SHP77 treated with DMSO at 0.1 percent for 48 hours (cell line): ENCODE results near the gene ACVR2A.

ENCODE experiments used
- DNase-seq: peaks from one replicate; lab custom pipeline; 2025; lab: John Stamatoyannopoulos, UW

ACVR2A gene

DNA sequence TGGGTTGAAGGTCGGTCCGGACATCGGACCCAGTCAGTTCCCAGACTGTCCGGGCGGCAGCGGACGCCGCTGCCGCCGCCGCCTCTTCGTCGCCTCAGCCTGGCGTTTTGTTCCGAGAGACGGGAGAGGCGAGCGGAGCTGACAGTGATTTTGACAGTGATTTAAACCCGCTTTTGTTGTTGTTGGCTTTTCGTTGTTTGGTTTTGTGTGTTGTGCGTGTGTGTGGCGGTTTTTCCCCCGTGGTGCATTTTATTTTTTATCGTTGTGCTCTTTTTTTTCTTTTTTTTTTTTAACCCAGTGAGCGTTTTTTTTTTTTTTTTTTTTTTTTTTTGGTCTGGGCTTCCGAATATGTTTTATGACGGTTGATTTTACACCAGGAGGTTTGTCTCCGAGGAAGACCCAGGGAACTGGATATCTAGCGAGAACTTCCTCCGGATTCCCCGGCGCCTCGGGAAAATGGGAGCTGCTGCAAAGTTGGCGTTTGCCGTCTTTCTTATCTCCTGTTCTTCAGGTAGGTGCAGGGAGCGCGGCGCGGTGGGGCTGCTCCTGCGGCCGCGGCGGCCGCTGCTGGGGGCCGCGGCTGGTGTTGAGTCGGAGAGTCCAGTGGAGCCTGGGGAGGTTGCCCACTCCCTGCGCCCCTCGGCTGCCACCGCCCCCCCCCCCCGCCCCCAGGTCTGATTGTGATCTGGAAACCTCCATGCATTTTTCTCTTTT is at the start of gene ACVR2A:
TSS of gene ACVR2A (plus strand) at position 333 of the 714 bp plus-strand sequence. CDS start at position 457, 124 bp downstream.
- DNase-seq, result no peak

- no peak for DNase-seq
Observed at GRCh38 chr2:147800316-147800715, 44.5 kb upstream of the ACVR2A start.

GRCh38 chr2:147806846-147807245 is 38.0 kb upstream of the ACVR2A start:
- DNase-seq, result no peak

GRCh38 chr2:147808520-147808919 is 36.3 kb upstream of the ACVR2A start:
- no peak for DNase-seq

DNA sequence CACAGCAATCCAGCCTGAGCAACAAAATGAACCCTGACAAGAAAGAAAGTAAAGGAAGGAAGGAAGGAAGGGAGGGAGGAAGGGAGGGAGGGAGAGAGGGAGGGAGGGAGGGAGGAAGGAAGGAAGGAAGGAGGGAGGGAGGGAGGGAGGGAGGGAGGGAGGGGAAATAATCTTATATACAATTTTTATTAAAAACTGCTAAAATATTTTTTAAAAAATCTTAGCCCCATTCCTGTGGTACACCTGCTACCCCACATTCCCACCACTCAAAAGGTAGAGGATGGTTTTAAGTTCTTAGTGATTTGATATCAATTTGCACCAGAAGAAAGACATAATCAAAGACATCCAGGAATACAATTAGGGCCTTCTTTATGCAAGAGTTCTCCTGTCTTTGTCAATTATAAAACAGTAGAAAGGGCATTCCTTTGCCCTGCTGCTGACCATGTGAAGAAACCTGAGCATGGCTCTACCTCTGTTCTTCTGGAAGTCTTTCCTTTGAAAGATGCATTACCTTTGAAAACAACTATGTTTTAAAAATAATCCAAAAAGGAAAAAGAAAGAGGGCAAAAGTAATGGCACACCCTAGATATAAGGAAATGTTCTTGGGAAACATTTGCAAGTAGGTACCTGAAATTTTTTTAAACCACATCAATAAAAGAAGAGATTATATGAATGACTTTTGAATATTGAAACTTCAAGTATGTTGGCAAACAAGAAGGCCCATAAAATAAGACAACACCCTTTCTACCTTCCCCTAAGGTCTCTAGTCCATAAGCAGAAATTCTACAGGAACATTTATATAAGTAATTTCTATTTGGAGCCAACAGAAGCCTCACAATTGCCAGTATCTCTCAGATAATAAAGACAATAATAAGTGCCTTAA is 33.7 kb upstream of the ACVR2A start:
- no peak for DNase-seq

DNA sequence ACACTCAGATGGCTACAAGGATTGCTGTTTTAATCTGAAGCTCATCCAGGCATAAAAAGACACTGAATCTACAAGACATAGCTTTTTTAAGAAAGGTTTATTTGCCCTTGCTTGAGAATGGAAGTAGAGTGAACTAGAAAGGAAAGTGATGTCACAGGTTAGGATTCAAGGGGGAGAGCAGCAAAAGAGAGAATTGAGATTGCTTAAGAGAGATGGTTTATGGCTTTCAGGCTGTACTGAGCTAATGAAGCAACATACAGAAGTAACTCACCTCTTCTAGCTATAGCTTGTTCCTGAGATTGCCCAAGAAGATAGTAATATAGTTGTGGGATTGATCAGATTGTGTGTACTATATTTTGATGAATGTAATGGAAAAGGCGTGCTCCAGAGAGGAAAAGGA is 26.1 kb upstream of the ACVR2A start:
- no peak for DNase-seq

DNA sequence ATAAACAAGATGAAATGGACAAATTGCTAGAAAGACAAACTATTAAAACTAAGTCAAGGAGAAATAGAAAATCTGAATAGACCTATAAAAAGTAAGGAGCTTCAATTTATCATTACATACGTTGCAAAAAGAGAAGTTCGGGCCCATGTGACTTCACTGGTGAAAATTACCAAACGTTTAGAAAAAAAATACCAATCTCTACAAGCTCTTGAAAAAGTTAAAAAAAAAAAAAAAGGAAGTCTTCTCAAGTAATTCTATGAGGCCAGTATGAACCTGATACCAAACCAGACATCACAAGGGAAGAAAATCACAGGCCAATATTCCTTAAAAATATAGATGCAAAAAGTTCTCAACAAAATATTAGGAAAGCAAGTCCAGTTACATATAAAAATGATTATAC is 20.2 kb upstream of the ACVR2A start:
- no peak for DNase-seq

GRCh38 chr2:147826278-147827087 is 18.3 kb upstream of the ACVR2A start:
- DNase-seq, result no peak

DNA sequence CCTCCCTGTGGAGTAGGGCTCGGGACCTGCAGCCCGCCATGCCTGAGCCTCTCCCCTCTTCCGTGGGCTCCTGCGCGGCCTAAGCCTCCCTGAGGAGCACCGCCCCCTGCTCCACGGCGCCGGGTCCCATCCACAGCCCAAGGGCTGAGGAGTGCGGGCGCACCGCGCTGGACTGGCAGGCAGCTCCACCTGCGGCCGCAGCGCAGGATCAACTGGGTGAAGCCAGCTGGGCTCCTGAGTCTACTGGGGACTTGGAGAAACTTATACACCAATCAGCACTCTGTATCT is 17.8 kb upstream of the ACVR2A start:
- DNase-seq, result no peak

DNA sequence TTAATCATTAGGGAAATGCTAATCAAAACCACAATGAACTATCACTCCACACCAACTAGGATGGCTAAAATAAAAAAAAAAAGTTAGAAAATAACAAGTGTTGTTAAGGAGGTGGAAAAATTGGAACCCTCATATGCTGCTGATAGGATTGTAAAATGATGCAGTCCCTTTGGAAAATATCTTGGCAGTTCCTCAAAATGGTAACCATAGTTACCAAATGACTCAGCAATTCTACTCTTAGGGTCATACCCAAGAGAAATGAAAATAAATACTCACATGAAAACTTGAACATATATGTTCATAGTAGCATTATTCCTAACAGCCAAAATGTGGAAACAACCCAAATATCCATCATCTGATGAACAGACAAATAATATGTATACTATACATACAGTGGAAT is 15.7 kb upstream of the ACVR2A start:
- DNase-seq, result no peak

- no peak for DNase-seq
Observed at GRCh38 chr2:147836099-147836498, 8.7 kb upstream of the ACVR2A start.

DNA sequence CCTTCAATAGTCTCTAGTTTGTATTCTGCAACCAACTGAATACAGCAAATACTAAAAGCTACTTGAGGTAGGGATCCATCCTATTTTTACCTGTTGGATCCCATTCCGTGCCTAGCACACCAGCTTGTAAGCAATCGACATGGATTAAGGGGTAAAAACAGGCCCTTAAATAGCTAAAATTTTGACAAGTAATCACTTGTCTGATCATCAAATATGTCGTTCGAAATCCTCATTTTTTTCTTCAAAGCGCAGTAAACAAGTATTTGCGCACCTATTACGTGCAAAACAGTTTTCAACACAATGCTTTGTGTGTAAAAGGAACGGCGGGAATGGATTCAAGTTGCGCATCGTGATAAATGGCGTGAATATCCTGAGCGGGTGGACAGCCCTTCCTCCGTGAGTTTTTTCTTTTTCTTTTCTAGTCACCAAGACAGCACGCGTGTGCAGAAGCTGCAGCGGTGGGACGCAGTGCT is 1.4 kb upstream of the ACVR2A start:
- DNase-seq, result no peak

- peak; percentile 28 for DNase-seq
Observed at GRCh38 chr2:147843864-147844696, 749 bp upstream of the ACVR2A start.

GRCh38 chr2:147845411-147845971 is 662 bp downstream of the ACVR2A start:
- no peak for DNase-seq

DNA sequence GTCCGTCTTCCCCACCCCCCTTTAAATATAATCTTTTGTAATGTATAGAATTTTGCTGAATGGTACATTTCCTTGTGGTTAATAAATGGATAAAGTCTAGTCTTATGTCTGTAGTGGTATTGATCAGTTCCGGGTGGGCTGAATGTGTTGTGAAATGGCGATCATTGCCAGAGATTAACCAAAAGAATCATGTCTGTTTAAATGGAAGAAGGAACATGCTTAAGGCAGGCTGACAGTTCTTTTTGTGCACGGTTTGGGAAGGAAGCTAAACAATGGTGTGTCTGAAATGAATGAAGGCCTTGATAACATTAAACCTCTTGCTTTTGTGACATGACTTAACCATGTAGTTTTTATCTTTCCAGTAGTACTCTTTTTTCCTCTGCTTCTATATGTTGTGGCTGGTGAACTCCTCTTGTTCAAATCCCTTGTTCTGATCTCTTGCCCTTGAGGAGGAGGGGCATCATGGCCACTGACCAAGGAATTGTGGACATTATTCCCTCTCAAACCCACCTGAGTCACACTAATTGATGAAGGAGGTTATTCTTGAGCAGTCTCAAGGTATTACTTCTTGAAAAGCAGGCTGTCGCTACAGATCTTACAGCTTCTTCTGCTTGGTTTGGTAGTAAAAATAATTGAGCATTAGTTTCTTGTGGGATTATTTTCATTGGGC is 1.7 kb downstream of the ACVR2A start:
- DNase-seq, result no peak

- DNase-seq, result no peak
Observed at GRCh38 chr2:147847746-147848391, 3.0 kb downstream of the ACVR2A start.

DNA sequence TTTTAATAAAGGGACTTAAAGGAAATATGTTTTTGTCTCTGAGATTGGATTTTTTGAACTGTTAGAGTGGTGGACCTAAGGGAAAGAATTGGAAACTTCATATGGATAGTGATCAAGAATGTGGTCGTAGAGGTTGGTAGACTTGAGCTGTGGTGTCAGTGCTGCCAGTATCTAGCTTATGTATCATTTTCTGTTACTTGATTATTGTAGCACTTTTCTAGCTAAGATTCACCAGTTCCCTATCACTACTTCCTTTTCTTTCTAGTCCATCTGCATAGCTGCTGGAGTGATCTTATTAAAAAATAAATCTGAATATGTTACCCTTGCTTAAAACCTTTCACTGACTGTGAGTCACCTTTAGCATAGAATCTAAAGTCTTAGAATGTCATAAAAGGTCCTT is 6.0 kb downstream of the ACVR2A start:
- DNase-seq, result no peak

- DNase-seq, result no peak
Observed at GRCh38 chr2:147851244-147851930, 6.6 kb downstream of the ACVR2A start.

- DNase-seq, result no peak
Observed at GRCh38 chr2:147854557-147855134, 9.8 kb downstream of the ACVR2A start.
